Fibroblast of mammary gland (primary cell): Measurements from ENCODE around the gene CMTM3.
"Not testable (repeated sequence)": the region's sequence is repeated elsewhere in the genome, so short reads cannot be mapped to it uniquely, and the experiment has no call there.

ENCODE experiments used
- DNase-seq: peaks from one replicate; pipeline ENCODE4 v3.0.0-alpha.2; 2010; ENCODE audit warnings: low read depth
- H3K4me3 ChIP-seq: 2 replicates; pipeline ENCODE4 v1.5.1; 2011; ENCODE audit warnings: low read depth, mild to moderate bottlenecking, low read length, moderate library complexity; ENCODE audit not compliant: control insufficient read depth
- TF ChIP-seq, protein P1 (sequence below): conservative IDR thresholded peaks from 2 replicates; pipeline ENCODE4 v1.5.1; 2011; ENCODE audit warnings: low read depth, low read length, inconsistent platforms; ENCODE audit not compliant: control insufficient read depth, insufficient read depth

CMTM3 gene

DNA sequence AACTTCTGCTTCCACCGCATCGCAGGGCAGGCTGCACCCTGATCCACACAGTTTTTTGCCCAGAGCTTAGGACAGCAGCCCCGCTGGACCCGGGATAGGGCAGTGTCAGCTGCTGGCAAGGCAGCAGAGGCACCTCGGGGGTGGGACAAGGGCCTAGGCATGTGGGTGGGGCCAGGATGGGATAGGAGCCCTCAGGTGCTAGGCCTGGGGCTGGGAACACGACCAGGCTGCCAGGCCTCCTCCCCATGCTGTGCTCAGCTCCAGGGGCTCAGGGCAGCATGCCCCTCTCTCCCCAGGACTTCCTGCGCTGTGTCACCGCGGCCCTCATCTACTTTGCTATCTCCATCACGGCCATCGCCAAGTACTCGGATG lies 4.6 kb downstream of the CMTM3 start:
- DNase-seq = no peak
- no peak overlapping the region for H3K4me3 ChIP-seq
- TF ChIP-seq, protein P1, sequence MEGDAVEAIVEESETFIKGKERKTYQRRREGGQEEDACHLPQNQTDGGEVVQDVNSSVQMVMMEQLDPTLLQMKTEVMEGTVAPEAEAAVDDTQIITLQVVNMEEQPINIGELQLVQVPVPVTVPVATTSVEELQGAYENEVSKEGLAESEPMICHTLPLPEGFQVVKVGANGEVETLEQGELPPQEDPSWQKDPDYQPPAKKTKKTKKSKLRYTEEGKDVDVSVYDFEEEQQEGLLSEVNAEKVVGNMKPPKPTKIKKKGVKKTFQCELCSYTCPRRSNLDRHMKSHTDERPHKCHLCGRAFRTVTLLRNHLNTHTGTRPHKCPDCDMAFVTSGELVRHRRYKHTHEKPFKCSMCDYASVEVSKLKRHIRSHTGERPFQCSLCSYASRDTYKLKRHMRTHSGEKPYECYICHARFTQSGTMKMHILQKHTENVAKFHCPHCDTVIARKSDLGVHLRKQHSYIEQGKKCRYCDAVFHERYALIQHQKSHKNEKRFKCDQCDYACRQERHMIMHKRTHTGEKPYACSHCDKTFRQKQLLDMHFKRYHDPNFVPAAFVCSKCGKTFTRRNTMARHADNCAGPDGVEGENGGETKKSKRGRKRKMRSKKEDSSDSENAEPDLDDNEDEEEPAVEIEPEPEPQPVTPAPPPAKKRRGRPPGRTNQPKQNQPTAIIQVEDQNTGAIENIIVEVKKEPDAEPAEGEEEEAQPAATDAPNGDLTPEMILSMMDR = no peak

DNA sequence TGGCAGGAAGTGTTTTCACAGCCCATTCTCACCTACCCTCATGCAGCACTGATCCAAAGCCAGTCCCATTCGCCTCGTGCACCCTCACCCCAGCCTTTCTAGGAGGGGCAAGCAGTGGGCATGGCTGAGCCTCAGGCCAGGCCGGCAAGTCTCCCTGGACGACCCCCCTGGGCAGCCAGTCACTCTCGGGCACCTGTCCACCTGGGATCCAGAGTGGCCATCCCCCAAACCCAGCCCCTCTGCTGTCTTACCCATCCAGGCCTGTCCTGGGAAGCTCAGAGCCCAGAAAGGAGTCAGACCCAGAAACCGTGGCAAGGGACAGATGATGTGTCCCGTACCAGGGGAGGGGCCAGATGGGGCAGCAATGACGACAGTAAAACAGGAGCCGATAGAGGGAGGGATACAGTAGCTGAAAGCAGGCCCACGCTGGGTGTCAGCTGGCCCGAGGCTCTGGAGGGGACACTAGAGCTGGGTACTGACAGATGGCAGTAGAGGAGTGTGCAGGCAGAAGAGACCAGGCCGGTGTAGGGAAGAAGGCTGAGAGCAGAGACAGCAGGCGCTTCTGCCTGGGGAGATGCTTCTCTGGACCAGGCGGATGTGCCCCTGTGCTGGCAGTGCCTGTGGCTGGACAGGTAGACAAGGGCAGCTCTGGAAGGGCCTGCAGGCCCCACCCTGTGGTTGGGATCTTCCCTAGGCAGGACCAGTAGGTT lies 5.8 kb downstream of the CMTM3 start:
- TF ChIP-seq, protein P1 = no peak
- no peak overlapping the region for H3K4me3 ChIP-seq
- DNase-seq = no peak

DNA sequence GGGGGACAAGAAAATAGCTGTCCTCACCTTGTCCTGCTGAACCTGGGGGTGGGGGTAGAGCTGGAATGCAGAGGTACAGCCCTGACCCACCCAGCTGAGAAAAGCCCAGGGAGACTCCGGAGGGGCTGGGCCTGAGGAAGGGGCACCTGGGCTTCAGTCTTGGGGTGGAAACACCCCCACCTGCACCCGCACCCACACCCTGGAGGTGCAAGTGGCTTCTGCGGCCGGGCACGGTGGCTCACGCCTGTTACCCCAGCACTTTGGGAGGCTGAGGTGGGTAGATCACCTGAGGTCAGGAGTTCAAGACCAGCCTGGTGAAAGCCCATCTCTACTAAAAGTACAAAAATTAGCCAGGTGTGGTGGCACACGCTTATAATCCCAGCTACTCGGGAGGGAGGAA lies 7.4 kb downstream of the CMTM3 start:
- not testable (repeated sequence) for DNase-seq, H3K4me3 ChIP-seq

DNA sequence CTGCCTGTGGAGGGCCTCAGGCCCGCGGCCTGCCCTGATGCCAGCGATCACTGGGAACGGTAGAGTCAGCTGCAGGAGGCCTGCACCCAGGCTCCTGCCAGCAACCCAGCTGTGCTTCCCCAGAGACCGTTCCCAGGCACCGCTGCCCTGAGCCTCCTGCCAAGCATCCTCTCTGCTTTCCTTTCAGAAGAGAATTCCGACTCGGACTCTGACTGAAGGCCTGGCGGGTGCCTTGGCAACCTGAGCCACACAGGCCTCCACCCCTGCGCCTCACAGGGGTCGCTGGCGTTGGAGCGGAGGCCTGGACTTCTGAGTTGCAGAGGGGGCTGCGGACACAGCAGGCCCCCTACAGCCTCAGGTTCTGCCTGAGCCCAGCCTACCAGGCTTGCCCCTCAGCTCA lies 7.9 kb downstream of the CMTM3 start:
- no peak overlapping the region for H3K4me3 ChIP-seq
- TF ChIP-seq, protein P1 = no peak
- no peak for DNase-seq

GRCh38 chr16:66614161-66614802 lies 9.8 kb downstream of the CMTM3 start:
- TF ChIP-seq, protein P1 = no peak
- H3K4me3 ChIP-seq = no peak overlapping the region
- DNase-seq = no peak

DNA sequence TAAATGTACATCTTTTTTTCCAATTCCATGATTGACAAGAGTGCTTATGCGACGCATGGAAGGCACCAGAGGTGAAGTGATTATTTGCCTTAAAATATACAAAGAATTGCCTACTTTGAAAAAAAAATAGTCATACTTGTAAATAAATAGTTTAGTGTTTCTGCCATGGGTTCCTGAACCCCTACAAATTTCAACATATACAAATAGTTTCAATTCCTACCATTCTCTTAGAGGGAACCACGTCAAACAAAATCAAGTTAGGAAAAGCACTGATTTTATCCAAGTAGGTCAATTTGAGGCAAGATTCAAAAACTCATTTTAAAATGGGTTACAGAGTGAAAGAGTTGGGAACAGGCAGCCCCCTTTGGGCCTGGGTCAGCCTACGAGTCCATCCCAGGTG lies 11.7 kb downstream of the CMTM3 start:
- TF ChIP-seq, protein P1 = no peak
- no peak for DNase-seq
- no peak overlapping the region for H3K4me3 ChIP-seq

DNA sequence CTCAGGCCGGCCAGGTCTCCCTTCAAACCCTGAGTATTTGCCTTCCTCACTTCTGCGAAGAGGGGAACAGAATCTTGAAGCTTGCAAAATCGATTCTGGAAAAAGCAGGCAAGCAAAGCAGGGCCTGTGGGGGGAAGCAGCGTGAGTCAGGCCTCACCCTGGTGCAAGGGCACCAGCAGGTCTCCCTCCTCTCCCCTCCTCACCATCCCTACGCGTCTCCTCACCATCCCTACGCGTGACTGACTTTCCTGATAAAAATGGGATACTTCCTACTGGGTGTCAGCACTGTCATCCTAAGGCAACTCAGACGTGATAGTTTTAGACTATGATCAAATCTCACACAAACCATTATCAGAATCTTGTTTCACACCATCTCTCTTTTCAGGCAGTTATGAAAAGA lies 12.1 kb downstream of the CMTM3 start:
- no peak for DNase-seq
- TF ChIP-seq, protein P1 = no peak
- H3K4me3 ChIP-seq = no peak overlapping the region
